Prostate gland (tissue), 2 donors: ENCODE measurements around the gene GBGT1. TPM values are rescaled to one million over a fixed set of nuclear protein-coding genes. Genes with fewer than 3 reads are reported as not detected.

Experiments
- DNase-seq: peaks from one replicate; pipeline ENCODE4 v3.0.0-alpha.2; 2019; ENCODE audit warnings: low spot score
- H3K27ac ChIP-seq, 2 donors: fragments of 200-600 bp; sonication (generic); 2 replicates each; pipeline ENCODE4 v1.5.1; 2017 to 2019
- H3K27me3 ChIP-seq: fragments of 200-600 bp; sonication (generic); replicated peaks from 2 replicates; pipeline ENCODE4 v1.5.1; 2019; ENCODE audit not compliant: insufficient read depth
- H3K36me3 ChIP-seq, 2 donors: fragments of 200-600 bp; sonication (generic); 1 replicate in 1 of 2; 2 replicates in 1 of 2; pipeline versions ENCODE4 v1.5.1 to v1.8.1; 2017 to 2019
- H3K4me1 ChIP-seq: fragments of 200-600 bp; sonication (generic); replicated peaks from 2 replicates; pipeline ENCODE4 v1.5.1; 2019
- H3K4me3 ChIP-seq, 2 donors: fragments of 200-600 bp; sonication (generic); 2 replicates each; pipeline ENCODE4 v1.5.1; 2017 to 2019
- H3K9me3 ChIP-seq: fragments of 200-600 bp; sonication (generic); 2 replicates; pipeline ENCODE4 v1.5.1; 2017
- CTCF ChIP-seq, 4 experiments: fragments of 200-600 bp in 2 of 4; fragments of 450-650 bp in 2 of 4; sonication (generic) in 2 of 4; IDR thresholded peaks; 1 replicate in 3 of 4; 2 replicates in 1 of 4; pipeline ENCODE4 v1.5.1; 2016 to 2019; ENCODE audit warnings: antibody characterized with exemption in 4 of 4, mild to moderate bottlenecking in 2 of 4, moderate library complexity in 2 of 4
- POLR2A ChIP-seq: fragments of 450-650 bp; IDR thresholded peaks from one replicate; pipeline ENCODE4 v1.6.1; 2016; ENCODE audit warnings: antibody characterized with exemption, mild to moderate bottlenecking
- POLR2AphosphoS5 ChIP-seq: sonication (generic); formaldehyde crosslinking; IDR thresholded peaks from one replicate; pipeline ENCODE4 v1.6.1; 2017; ENCODE audit warnings: antibody characterized with exemption
- WGBS: methylation state at CpG from one replicate; pipeline ENCODE4 v1.1.5; 2018; 5-methylcytosine and 5-hydroxymethylcytosine counted together
- intact Hi-C: fragments of 100-400 bp; cut with DNase I; formaldehyde crosslinking; loops from one replicate; pipeline ENCODE4 v1.14.2; 2022
- total RNA-seq, 2 donors: library from RNA; depleted of rRNA; stranded (reverse); fragments of >200 nt; gene quantifications; one replicate each; pipeline ENCODE4 v1.1.0, GENCODE V29; 2016

The GBGT1 gene
- total RNA-seq, 2 donors from 2014 or later, result 10.7 to 14.0 TPM

GRCh38 chr9:133127340-133127981 is 36.3 kb downstream of the GBGT1 start:
- peak; percentile 62 for DNase-seq
- Histone ChIP-seq H3K9me3 (no peaks in the 10 kb centered on the region), H3K27ac (peak overlapping the region; percentile 65 to 66), H3K4me1 (peaks cover 24% of the 10 kb centered on the region), H3K27me3 (no peaks in the 10 kb centered on the region), H3K4me3 (no peak overlapping the region), H3K36me3 (no peaks in the 10 kb centered on the region)
- intact Hi-C loops, result no loop called here
- 72% methylated on average over 23 of the region's 23 CpGs for WGBS
- TF ChIP-seq CTCF (IDR thresholded peaks at IDR 0.05), result no peak
- peak; percentile 53 for TF ChIP-seq POLR2A
- peak; percentile 71 for TF ChIP-seq POLR2AphosphoS5

- intact Hi-C loops, result no loop called here
- Histone ChIP-seq H3K36me3 (no peaks in the 10 kb centered on the region), H3K27ac (peak overlapping the region; percentile 65 to 66), H3K4me3 (peak overlapping the region in 1 of 2 donors; percentile 24), H3K4me1 (peaks cover 24% of the 10 kb centered on the region), H3K9me3 (no peaks in the 10 kb centered on the region), H3K27me3 (no peaks in the 10 kb centered on the region)
- no peak for TF ChIP-seq CTCF (IDR thresholded peaks at IDR 0.05)
- TF ChIP-seq POLR2AphosphoS5, result no peak
- no peak for TF ChIP-seq POLR2A
- DNase-seq, result no peak
- 67% methylated on average over 17 of the region's 17 CpGs for WGBS
Measured at GRCh38 chr9:133126697-133127339, 36.9 kb downstream of the GBGT1 start.

GRCh38 chr9:133125941-133126696 is 37.6 kb downstream of the GBGT1 start:
- Histone ChIP-seq H3K4me3 (peak overlapping the region in 1 of 2 donors; percentile 24), H3K27ac (peak overlapping the region; percentile 65 to 66), H3K4me1 (peaks cover 24% of the 10 kb centered on the region), H3K9me3 (no peaks in the 10 kb centered on the region), H3K27me3 (no peaks in the 10 kb centered on the region), H3K36me3 (no peaks in the 10 kb centered on the region)
- peak; percentile 51 for DNase-seq
- TF ChIP-seq POLR2AphosphoS5, result peak; percentile 73
- no peak for TF ChIP-seq POLR2A
- no peak for TF ChIP-seq CTCF (IDR thresholded peaks at IDR 0.05)
- intact Hi-C loops, result no loop called here
- 16% methylated on average over 24 of the region's 24 CpGs for WGBS

- Histone ChIP-seq H3K36me3 (no peaks in the 10 kb centered on the region), H3K9me3 (no peaks in the 10 kb centered on the region), H3K27ac (no peak overlapping the region), H3K4me1 (peaks cover 26% of the 10 kb centered on the region), H3K27me3 (no peaks in the 10 kb centered on the region), H3K4me3 (no peak overlapping the region)
- TF ChIP-seq CTCF (IDR thresholded peaks at IDR 0.05) (no peak), POLR2A (no peak), POLR2AphosphoS5 (no peak)
- no peak for DNase-seq
- WGBS, result 76% methylated on average over 2 of the region's 2 CpGs
- intact Hi-C loops, result no loop called here
Measured at GRCh38 chr9:133124907-133125275, 38.8 kb downstream of the GBGT1 start.
